HepG2 (cell line): ENCODE results near the gene HDGF. TPM values are rescaled to one million over a fixed set of nuclear protein-coding genes. Genes with fewer than 3 reads are reported as not detected.
A peak's percentile ranks its signal among the peaks of the same experiment; 100 is the strongest.

Experiments used
- ATAC-seq: fragments of 200-7000 bp; cut with Tn5 transposase; 3 replicates; pipeline ENCODE4 v1.9.1; 2020; ENCODE audit warnings: mild to moderate bottlenecking, moderate library complexity
- BruUV-seq: library from RNA; stranded (reverse); fragments of 400-500 nt; replicated peaks from 2 replicates; lab custom pipeline; 2021; lab: Mats Ljungman, UMichigan
- CTCF ChIA-PET: fragments of 300-600 bp; formaldehyde crosslinking; extraction: SDS; loops from one replicate; lab custom pipeline; 2021; ENCODE audit warnings: low total read pairs, inconsistent platforms, low intra/inter-chr PET ratio; lab: Yijun Ruan, JAX
- POLR2A ChIA-PET: fragments of 350-600 bp; sonication (Branson Sonifier 250); formaldehyde crosslinking; loops from one replicate; lab custom pipeline; 2020; ENCODE audit warnings: antibody characterized with exemption, inconsistent platforms; lab: Yijun Ruan, JAX
- DNase-seq: peaks from one replicate; pipeline ENCODE4 v3.0.0-alpha.2; 2015; ENCODE audit warnings: low spot score
- FAIRE-seq: peaks from 3 replicates; lab custom pipeline; 2011; peaks lifted over from hg19 to GRCh38; lab: Jason Lieb, UNC
- H2AFZ ChIP-seq: one replicate; pipeline ENCODE4 v1.6.1; 2011; ENCODE audit warnings: low read length, inconsistent platforms
- H3K27ac ChIP-seq: fragments of 300-600 bp; 3 replicates; pipeline ENCODE4 v1.8.0; 2011; ENCODE audit warnings: mixed run types, mild to moderate bottlenecking, mixed read lengths, low read length, inconsistent platforms; ENCODE audit not compliant: insufficient read depth; ENCODE audit errors: extremely low read length
- H3K27me3 ChIP-seq, 2 experiments: fragments of 200-600 bp in 1 of 2; 2 replicates in 1 of 2; 3 replicates in 1 of 2; pipeline versions ENCODE4 v1.6.0 to v1.8.0; 2011; ENCODE audit warnings: low read length in 2 of 2, mild to moderate bottlenecking in 2 of 2, moderate library complexity in 2 of 2, inconsistent platforms in 1 of 2; ENCODE audit not compliant: insufficient read depth in 2 of 2, control insufficient read depth in 1 of 2
- H3K36me3 ChIP-seq, 2 experiments: fragments of 200-600 bp in 1 of 2; replicated peaks in 1 of 2; 2 replicates in 1 of 2; 3 replicates in 1 of 2; pipeline versions ENCODE4 v1.5.1 to v1.8.0; 2011; ENCODE audit warnings: low read length in 2 of 2, inconsistent platforms in 1 of 2; ENCODE audit not compliant: insufficient read depth in 2 of 2, control insufficient read depth in 1 of 2
- H3K4me1 ChIP-seq: 2 replicates; pipeline ENCODE4 v1.5.1; 2012; ENCODE audit warnings: low read length, inconsistent platforms; ENCODE audit not compliant: insufficient read depth
- H3K4me2 ChIP-seq: 2 replicates; pipeline ENCODE4 v1.6.0; 2011; ENCODE audit warnings: low read depth, low read length, inconsistent platforms
- H3K4me3 ChIP-seq, 3 experiments: fragments of 200-600 bp in 1 of 3; sonication (generic), shearing (Covaris generic) in 1 of 3; replicated peaks in 1 of 3; 2 replicates each; pipeline ENCODE4 v1.5.1; 2011 to 2016; ENCODE audit warnings: low read length in 3 of 3, inconsistent platforms in 2 of 3, low read depth in 2 of 3, mild to moderate bottlenecking in 2 of 3, control low read depth in 1 of 3, mixed read lengths in 1 of 3; ENCODE audit not compliant: insufficient read depth in 1 of 3
- H3K79me2 ChIP-seq: one replicate; pipeline ENCODE4 v1.6.1; 2011; ENCODE audit warnings: low read length, inconsistent platforms; ENCODE audit not compliant: insufficient read depth
- H3K9ac ChIP-seq: 2 replicates; pipeline ENCODE4 v1.6.0; 2011; ENCODE audit warnings: mild to moderate bottlenecking, low read depth, low read length, inconsistent platforms; ENCODE audit not compliant: insufficient read depth
- H3K9me3 ChIP-seq: 2 replicates; pipeline ENCODE4 v1.5.1; 2012; ENCODE audit warnings: mild to moderate bottlenecking, low read length
- H4K20me1 ChIP-seq: 2 replicates; pipeline ENCODE4 v1.6.0; 2011; ENCODE audit warnings: inconsistent platforms, mild to moderate bottlenecking, low read length, moderate library complexity; ENCODE audit not compliant: insufficient read depth
- AHDC1 ChIP-seq: sonication (generic); formaldehyde crosslinking; IDR thresholded peaks from 2 replicates; pipeline ENCODE4 v1.5.1; 2020; ENCODE audit warnings: mild to moderate bottlenecking, missing genetic modification reagents, borderline replicate concordance
- GATAD2A ChIP-seq: IDR thresholded peaks from 2 replicates; pipeline ENCODE4 v1.6.1; 2016
- GLI4 ChIP-seq: sonication (generic); formaldehyde crosslinking; IDR thresholded peaks from 2 replicates; pipeline ENCODE4 v1.5.1; 2020; ENCODE audit warnings: missing genetic modification reagents, mild to moderate bottlenecking, moderate library complexity, borderline replicate concordance
- NR0B2 ChIP-seq: sonication (generic); formaldehyde crosslinking; IDR thresholded peaks from 2 replicates; pipeline ENCODE4 v1.4.0; 2020; ENCODE audit warnings: mild to moderate bottlenecking, missing genetic modification reagents
- POLR2A ChIP-seq, 2 experiments: IDR thresholded peaks; 2 replicates each; pipeline ENCODE4 v1.6.1; 2011; ENCODE audit warnings: low read depth in 2 of 2, low read length in 2 of 2, mild to moderate bottlenecking in 1 of 2, moderate library complexity in 1 of 2; ENCODE audit not compliant: insufficient read depth in 1 of 2
- SAFB2 ChIP-seq: sonication (generic); formaldehyde crosslinking; IDR thresholded peaks from 2 replicates; pipeline ENCODE4 v1.5.1; 2020; ENCODE audit warnings: missing genetic modification reagents, low read depth, mild to moderate bottlenecking, borderline replicate concordance
- ZBTB25 ChIP-seq: IDR thresholded peaks from 2 replicates; pipeline ENCODE4 v1.6.1; 2018; ENCODE audit warnings: missing genetic modification reagents
- ZNF782 ChIP-seq: sonication (generic); formaldehyde crosslinking; IDR thresholded peaks from 2 replicates; pipeline ENCODE4 v1.4.0; 2020; ENCODE audit warnings: missing genetic modification reagents, mild to moderate bottlenecking, borderline replicate concordance
- WGBS: methylation state at CpG from one replicate; pipeline ENCODE4 v1.1.6; 2017; ENCODE audit warnings: low lambda C conversion rate; 5-methylcytosine and 5-hydroxymethylcytosine counted together
- in situ Hi-C: cut with HindIII; loops from 2 replicates; pipeline ENCODE4 v1.10.0; 2017; ENCODE audit warnings: low pct_unique_long_range_greater_than_20kb; ENCODE audit not compliant: extremely low pct_ligation_motif_present
- intact Hi-C: fragments of 100-400 bp; cut with micrococcal nuclease; formaldehyde crosslinking; loops from one replicate; pipeline ENCODE4 v1.10.0; 2022; ENCODE audit not compliant: unreplicated experiment
- polyA plus RNA-seq, 8 experiments: library from polyadenylated mRNA; depleted of rRNA in 3 of 8; stranded (reverse) in 7 of 8; unstranded in 1 of 8; fragments of >200 nt; fragmentation: Illumina TruSeq in 4 of 8; extraction: Trizol in 4 of 8; gene quantifications; 2 replicates each; pipeline versions ENCODE4 v1.2.1 to v1.2.3, GENCODE V29; 2011 to 2016; ENCODE audit warnings: low read depth in 4 of 8, missing spikeins in 1 of 8, mixed read lengths in 1 of 8; ENCODE audit not compliant: insufficient read depth in 1 of 8
- total RNA-seq, 5 experiments: library from RNA; depleted of rRNA; stranded (reverse); fragments of >200 nt; fragmentation: Illumina TruSeq; extraction: Trizol; gene quantifications; 2 replicates each; pipeline ENCODE4 v1.2.3, GENCODE V29; 2016; ENCODE audit warnings: low read depth in 1 of 5

The HDGF gene
- total and polyA plus RNA-seq, 2 of the 13 experiments (the other 11 are each of a cell fraction or from before 2014, with no cell fraction given), result 156 to 196 TPM

- no peak for TF ChIP-seq AHDC1
Observed at GRCh38 chr1:156748670-156749418, 2.6 kb downstream of the HDGF start (continued).

- ChIA-PET POLR2A (interaction anchor here (1.0 to 3.3 kb wide), 6 partner anchors 19 to 291 kb away, joined by 3 to 27 read pairs (median 5); partner anchors contain the start of genes ISG20L2, METTL25B and PRCC), CTCF (no interaction called here)
- H3K27me3 ChIP-seq, result no peaks in the 10 kb centered on the region; a peak in 1 of 5 replicates
- H3K4me1 ChIP-seq, result peaks cover 47% of the 10 kb centered on the region
- H3K4me2 ChIP-seq, result peak overlapping the region; percentile 98
- H2AFZ ChIP-seq, result no peak overlapping the region
- peak overlapping the region; percentile 100 for H3K27ac ChIP-seq
- FAIRE-seq, result no peak
- peaks cover 75% of the 10 kb centered on the region for H3K79me2 ChIP-seq
- 9% methylated on average over 6 of the region's 8 CpGs for WGBS
- peak overlapping the region; percentile 95 for H3K9ac ChIP-seq
- no peak for DNase-seq
- intact Hi-C loops (loop anchor here (2.0 kb wide), 1 partner anchor 19 kb away; the partner anchor contains the start of genes ISG20L2 and METTL25B), in situ Hi-C loops (no loop called here)
- peaks cover 10 to 26% of the 10 kb centered on the region in 2 experiments; a peak in 4 of 5 replicates for H3K36me3 ChIP-seq
- ATAC-seq, result no peak
- peaks cover 13% of the 10 kb centered on the region for H4K20me1 ChIP-seq
- no peaks in the 10 kb centered on the region for H3K9me3 ChIP-seq
- no TSS peak for BruUV-seq
- peak overlapping the region; percentile 87 to 90 (median 88) for H3K4me3 ChIP-seq
- TF ChIP-seq POLR2A (IDR thresholded peaks at IDR 0.05; ENCODE audit: insufficient read depth in 1 of 2, low read depth in 2 of 2, low read length in 2 of 2), result peak in 1 of 2 experiments; percentile 40; a peak in 2 of 4 replicates
- 0 out of 2 replicates have a peak, but pooled peaks have one; percentile 50 for TF ChIP-seq GLI4 (CRISPR knock-in tag)
- 0 out of 2 replicates have a peak, but pooled peaks have one; percentile 27 for TF ChIP-seq NR0B2 (CRISPR knock-in tag)
- no peak for TF ChIP-seq GATAD2A (CRISPR knock-in tag)
- 0 out of 2 replicates have a peak, but pooled peaks have one; percentile 26 for TF ChIP-seq SAFB2 (CRISPR knock-in tag)
- no peak for TF ChIP-seq ZBTB25 (CRISPR knock-in tag)
- TF ChIP-seq ZNF782 (CRISPR knock-in tag), result 0 out of 2 replicates have a peak, but pooled peaks have one; percentile 15
Observed at GRCh38 chr1:156747742-156748669, 3.5 kb downstream of the HDGF start.
